Activated CD8-positive, alpha-beta memory T cell treated with anti-CD3 and anti-CD28 coated beads for 36 hours (primary cell): ENCODE results near the gene AXL. TPM values are rescaled to one million over a fixed set of nuclear protein-coding genes. Genes with fewer than 3 reads are reported as not detected.

Source experiments
- CTCF ChIA-PET: fragments of 350-600 bp; sonication (Branson Sonifier 250); formaldehyde crosslinking; loops from one replicate; lab custom pipeline; 2021; ENCODE audit warnings: antibody characterized with exemption; lab: Charles Lee
- POLR2A ChIA-PET: fragments of 350-600 bp; sonication (Branson Sonifier 250); formaldehyde crosslinking; loops from one replicate; lab custom pipeline; 2021; ENCODE audit warnings: antibody characterized with exemption; lab: Charles Lee
- total RNA-seq, 2 experiments: library from RNA; stranded (reverse); gene quantifications; one replicate each; pipeline ENCODE4 v1.2.3, GENCODE V29; 2021

Gene AXL
- total RNA-seq, 2 experiments from 2014 or later: 0.08 to 0.21 TPM

- POLR2A ChIA-PET: interaction anchor here (0.6 to 1.8 kb wide), 4 partner anchors 53 to 87 kb away, joined by 4 to 16 read pairs (median 6); no protein-coding TSS in a partner anchor
- CTCF ChIA-PET: interaction anchor here (1.0 to 7.4 kb wide), 8 partner anchors 25 to 90 kb away, joined by 3 to 67 read pairs (median 12); no protein-coding TSS in a partner anchor
These were observed 42.6 kb downstream of the AXL start for GRCh38 chr19:41261474-41262190.

GRCh38 chr19:41263042-41263849 is 44.2 kb downstream of the AXL start:
- CTCF ChIA-PET: interaction anchor here (0.7 to 7.4 kb wide), 12 partner anchors 35 to 916 kb away, joined by 3 to 67 read pairs (median 8); partner anchors contain the start of genes CCDC97 and DMAC2
- POLR2A ChIA-PET: interaction anchor here (0.6 to 4.6 kb wide), 15 partner anchors 37 to 1827 kb away, joined by 3 to 52 read pairs (median 5); partner anchors contain the start of genes B9D2 and RPS16

- ChIA-PET POLR2A (interaction anchor here (0.6 to 4.6 kb wide), 14 partner anchors 13 to 1828 kb away, joined by 3 to 52 read pairs (median 4); partner anchors contain the start of genes B9D2 and RPS16), CTCF (interaction anchor here (0.9 to 7.4 kb wide), 12 partner anchors 15 to 289 kb away, joined by 3 to 67 read pairs (median 7); partner anchors contain the start of gene CCDC97)
These were observed 45.0 kb downstream of the AXL start, which contains the start of gene HNRNPUL1 for GRCh38 chr19:41263850-41264580. Gene HNRNPUL1, plus strand, starts transcription at chr19:41264372. Its CDS starts 132 bp downstream, at chr19:41264504.

- ChIA-PET CTCF (interaction anchor here (0.8 to 7.4 kb wide), 13 partner anchors 15 to 290 kb away, joined by 3 to 67 read pairs (median 4); partner anchors contain the start of gene CCDC97), POLR2A (interaction anchor here (0.6 to 4.6 kb wide), 6 partner anchors 12 to 88 kb away, joined by 3 to 52 read pairs (median 9); no protein-coding TSS in a partner anchor)
These were observed 45.8 kb downstream of the AXL start for GRCh38 chr19:41264581-41265394.

GRCh38 chr19:41265395-41266153 is 46.6 kb downstream of the AXL start:
- ChIA-PET CTCF (interaction anchor here (0.8 to 4.7 kb wide), 7 partner anchors 16 to 86 kb away, joined by 3 to 47 read pairs (median 3); partner anchors contain the start of gene CCDC97), POLR2A (interaction anchor here (0.6 to 4.6 kb wide), 3 partner anchors 38 to 71 kb away, joined by 4 to 52 read pairs (median 8); no protein-coding TSS in a partner anchor)

GRCh38 chr19:41269055-41269454 is 50.0 kb downstream of the AXL start:
- ChIA-PET CTCF (no interaction called here), POLR2A (no interaction called here)

GRCh38 chr19:41269571-41269970 is 50.5 kb downstream of the AXL start:
- CTCF ChIA-PET: no interaction called here
- POLR2A ChIA-PET: no interaction called here

GRCh38 chr19:41273076-41273475 is 54.1 kb downstream of the AXL start:
- ChIA-PET POLR2A (no interaction called here), CTCF (no interaction called here)

GRCh38 chr19:41274802-41275201 is 55.8 kb downstream of the AXL start:
- ChIA-PET CTCF (interaction anchor here (0.6 kb wide), 1 partner anchor 106 kb away, joined by 3 read pairs; no protein-coding TSS in a partner anchor), POLR2A (no interaction called here)

GRCh38 chr19:41276231-41276630 is 57.2 kb downstream of the AXL start:
- POLR2A ChIA-PET: no interaction called here

GRCh38 chr19:41278478-41278877 is 59.5 kb downstream of the AXL start:
- ChIA-PET CTCF (no interaction called here), POLR2A (no interaction called here)

More at GRCh38 chr19:41276231-41276630, 57.2 kb downstream of the AXL start:
- CTCF ChIA-PET: interaction anchor here (0.7 kb wide), 1 partner anchor 204 kb away, joined by 4 read pairs; no protein-coding TSS in a partner anchor

GRCh38 chr19:41288673-41289530 is 69.9 kb downstream of the AXL start:
- ChIA-PET POLR2A (no interaction called here), CTCF (interaction anchor here (2.0 kb wide), 1 partner anchor 14 kb away, joined by 6 read pairs; no protein-coding TSS in a partner anchor)

- ChIA-PET POLR2A (interaction anchor here (0.7 kb wide), 1 partner anchor 13 kb away, joined by 12 read pairs; no protein-coding TSS in a partner anchor), CTCF (interaction anchor here (0.7 to 2.0 kb wide), 2 partner anchors 13 to 1338 kb away, joined by 3 to 6 read pairs; no protein-coding TSS in a partner anchor)
These were observed 70.8 kb downstream of the AXL start for GRCh38 chr19:41289814-41290213.

- CTCF ChIA-PET: no interaction called here
- POLR2A ChIA-PET: no interaction called here
These were observed 75.4 kb downstream of the AXL start for GRCh38 chr19:41294393-41294792.

GRCh38 chr19:41295499-41295898 is 76.5 kb downstream of the AXL start:
- POLR2A ChIA-PET: no interaction called here
- CTCF ChIA-PET: no interaction called here

GRCh38 chr19:41296433-41296871 is 77.4 kb downstream of the AXL start:
- ChIA-PET POLR2A (no interaction called here), CTCF (no interaction called here)
